Trophoblast cell (in vitro differentiated cells and primary cell): Measurements from ENCODE around the gene ZNF296.
A peak's percentile ranks its signal among the peaks of the same experiment; 100 is the strongest.

ENCODE experiments used
- DNase-seq, 2 donors: peaks; one replicate each; pipeline ENCODE4 v3.0.0-alpha.2; 2016
- H2AFZ ChIP-seq: 2 replicates; pipeline ENCODE4 v1.6.1; 2013; ENCODE audit warnings: low read length, moderate library complexity, mild to moderate bottlenecking; ENCODE audit not compliant: insufficient read depth, poor library complexity
- H2AK5ac ChIP-seq: 2 replicates; pipeline ENCODE4 v1.6.1; 2013; ENCODE audit warnings: mild to moderate bottlenecking, low read length
- H2BK120ac ChIP-seq: 2 replicates; pipeline ENCODE4 v1.6.1; 2013; ENCODE audit warnings: low read length, mild to moderate bottlenecking, moderate library complexity; ENCODE audit not compliant: insufficient read depth, poor library complexity
- H2BK12ac ChIP-seq: 2 replicates; pipeline ENCODE4 v1.6.1; 2013; ENCODE audit warnings: mild to moderate bottlenecking, low read length, moderate library complexity
- H2BK5ac ChIP-seq: 2 replicates; pipeline ENCODE4 v1.6.1; 2013; ENCODE audit warnings: low read length, low read depth, moderate library complexity, mild to moderate bottlenecking; ENCODE audit not compliant: poor library complexity
- H3K14ac ChIP-seq: 2 replicates; pipeline ENCODE4 v1.6.1; 2013; ENCODE audit warnings: mild to moderate bottlenecking, low read length
- H3K18ac ChIP-seq: 2 replicates; pipeline ENCODE4 v1.6.1; 2013; ENCODE audit warnings: mild to moderate bottlenecking, low read length
- H3K23ac ChIP-seq: 2 replicates; pipeline ENCODE4 v1.6.1; 2013; ENCODE audit warnings: low read length
- H3K27ac ChIP-seq: 2 replicates; pipeline ENCODE4 v1.5.1; 2013; ENCODE audit warnings: low read depth, mild to moderate bottlenecking, inconsistent platforms, low read length, moderate library complexity
- H3K27me3 ChIP-seq: 2 replicates; pipeline ENCODE4 v1.6.1; 2013; ENCODE audit warnings: inconsistent platforms, mild to moderate bottlenecking, low read length, moderate library complexity; ENCODE audit not compliant: insufficient read depth
- H3K36me3 ChIP-seq, 2 experiments: 1 replicate in 1 of 2; 2 replicates in 1 of 2; pipeline ENCODE4 v1.6.1; 2013; ENCODE audit warnings: low read length in 2 of 2, mild to moderate bottlenecking in 2 of 2, moderate library complexity in 1 of 2; ENCODE audit not compliant: insufficient read depth in 2 of 2, control insufficient read depth in 1 of 2
- H3K4ac ChIP-seq: 2 replicates; pipeline ENCODE4 v1.6.1; 2013; ENCODE audit warnings: low read depth, mild to moderate bottlenecking, low read length, moderate library complexity
- H3K4me1 ChIP-seq, 2 experiments: 1 replicate in 1 of 2; 2 replicates in 1 of 2; pipeline ENCODE4 v1.6.1; 2013; ENCODE audit warnings: low read length in 2 of 2, mild to moderate bottlenecking in 2 of 2, moderate library complexity in 1 of 2; ENCODE audit not compliant: insufficient read depth in 2 of 2, control insufficient read depth in 1 of 2
- H3K4me2 ChIP-seq: 2 replicates; pipeline ENCODE4 v1.6.1; 2013; ENCODE audit warnings: inconsistent platforms, mild to moderate bottlenecking, low read length, moderate library complexity
- H3K4me3 ChIP-seq: 2 replicates; pipeline ENCODE4 v1.5.1; 2013; ENCODE audit warnings: mild to moderate bottlenecking, low read depth, low read length, inconsistent platforms
- H3K79me1 ChIP-seq: one replicate; pipeline ENCODE4 v1.6.1; 2013; ENCODE audit warnings: low read length
- H3K79me2 ChIP-seq: 2 replicates; pipeline ENCODE4 v1.6.1; 2013; ENCODE audit warnings: low read length, mild to moderate bottlenecking; ENCODE audit not compliant: control insufficient read depth, insufficient read depth, poor library complexity
- H3K9ac ChIP-seq: 2 replicates; pipeline ENCODE4 v1.6.1; 2013; ENCODE audit warnings: mild to moderate bottlenecking, low read length
- H3K9me3 ChIP-seq: 2 replicates; pipeline ENCODE4 v1.6.1; 2013; ENCODE audit warnings: low read depth, mild to moderate bottlenecking, control low read depth, inconsistent platforms, low read length; ENCODE audit not compliant: insufficient read depth
- H4K12ac ChIP-seq: 2 replicates; pipeline ENCODE4 v1.6.1; 2013; ENCODE audit warnings: low read depth, mild to moderate bottlenecking, low read length, moderate library complexity
- H4K8ac ChIP-seq: 2 replicates; pipeline ENCODE4 v1.6.1; 2013; ENCODE audit warnings: low read depth, mild to moderate bottlenecking, low read length, moderate library complexity
- H4K91ac ChIP-seq: one replicate; pipeline ENCODE4 v1.6.1; 2013; ENCODE audit warnings: low read depth, mild to moderate bottlenecking, low read length, moderate library complexity
- WGBS: extraction: QIAGEN DNeasy Blood & Tissue Kit; methylation state at CpG from one replicate; pipeline ENCODE4 v1.1.7; 2013; ENCODE audit warnings: missing lambda C conversion rate; ENCODE audit not compliant: insufficient read length, insufficient coverage; ENCODE audit errors: extremely low coverage; 5-methylcytosine and 5-hydroxymethylcytosine counted together

ZNF296 gene

DNA sequence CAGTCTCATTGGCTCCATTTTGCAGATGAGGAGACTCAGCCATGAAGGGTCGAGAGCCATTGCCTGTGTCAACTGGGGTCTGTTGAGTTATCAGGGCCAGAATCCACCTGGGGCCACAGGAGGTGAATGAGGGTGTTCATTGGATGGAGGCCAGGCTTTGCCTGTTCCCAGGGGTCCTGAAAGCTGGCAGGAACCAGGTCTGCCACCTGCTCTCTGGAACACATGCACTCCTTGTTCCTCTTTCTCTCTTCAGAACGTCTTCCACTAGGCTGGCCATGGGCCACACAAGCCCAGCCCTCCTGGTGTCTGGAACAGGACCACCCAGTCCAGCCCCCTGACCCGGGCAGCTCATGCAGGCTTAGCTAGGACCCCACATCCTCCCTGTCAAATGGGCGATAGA, 37.8 kb upstream of the ZNF296 start:
- H3K9ac ChIP-seq = no peak overlapping the region
- H2BK120ac ChIP-seq = no peak overlapping the region
- no peak for DNase-seq
- no peak overlapping the region for H2AK5ac ChIP-seq
- no peaks in the 10 kb centered on the region for H3K27me3 ChIP-seq
- peaks cover 4 to 16% of the 10 kb centered on the region in 2 experiments for H3K4me1 ChIP-seq
- peaks cover 11% of the 10 kb centered on the region for H3K79me2 ChIP-seq
- no peak overlapping the region for H3K4ac ChIP-seq
- no peaks in the 10 kb centered on the region for H3K9me3 ChIP-seq
- no peak overlapping the region for H3K14ac ChIP-seq
- no peak overlapping the region for H2BK12ac ChIP-seq
- H2BK5ac ChIP-seq = no peak overlapping the region
- no peak overlapping the region for H3K27ac ChIP-seq
- no peak overlapping the region for H4K8ac ChIP-seq
- H3K4me3 ChIP-seq = no peak overlapping the region
- H4K91ac ChIP-seq = no peak overlapping the region
- no CpG with 5 or more reads among the region's 4 CpGs for WGBS
- peaks cover 2 to 3% of the 10 kb centered on the region in 2 experiments for H3K36me3 ChIP-seq
- H2AFZ ChIP-seq = no peak overlapping the region
- H3K4me2 ChIP-seq = no peak overlapping the region
- no peak overlapping the region for H4K12ac ChIP-seq
- H3K79me1 ChIP-seq = no peaks in the 10 kb centered on the region
- H3K18ac ChIP-seq = no peak overlapping the region
- H3K23ac ChIP-seq = no peak overlapping the region

DNA sequence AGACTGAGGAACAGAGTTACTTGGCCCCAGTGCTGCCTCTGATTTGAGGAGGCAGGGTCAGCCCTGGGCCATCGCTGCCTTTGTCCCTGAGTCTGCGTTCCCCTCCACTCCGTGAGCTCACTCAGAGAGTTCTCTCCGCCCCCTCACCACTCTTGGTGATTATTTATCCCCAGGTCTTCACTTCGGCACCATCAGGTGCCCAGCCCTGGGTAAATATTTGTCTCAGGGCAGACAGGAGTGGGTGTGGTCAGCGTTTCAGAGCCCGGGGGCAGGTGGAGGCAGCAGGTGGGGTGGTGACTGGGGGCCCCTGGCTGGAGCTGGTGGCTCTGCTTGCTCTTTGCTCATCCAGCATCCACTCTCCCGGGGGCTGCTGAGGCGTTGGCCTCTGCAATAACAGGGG, 37.4 kb upstream of the ZNF296 start:
- H4K8ac ChIP-seq = no peak overlapping the region
- H2BK5ac ChIP-seq = no peak overlapping the region
- H4K12ac ChIP-seq = no peak overlapping the region
- H3K36me3 ChIP-seq = peaks cover 2 to 3% of the 10 kb centered on the region in 2 experiments
- H3K4me1 ChIP-seq = peaks cover 4 to 16% of the 10 kb centered on the region in 2 experiments
- no CpG with 5 or more reads among the region's 9 CpGs for WGBS
- H2AK5ac ChIP-seq = no peak overlapping the region
- no peak overlapping the region for H4K91ac ChIP-seq
- peaks cover 11% of the 10 kb centered on the region for H3K79me2 ChIP-seq
- no peak overlapping the region for H3K27ac ChIP-seq
- H2BK120ac ChIP-seq = no peak overlapping the region
- no peak overlapping the region for H3K4me3 ChIP-seq
- H3K23ac ChIP-seq = no peak overlapping the region
- no peak for DNase-seq
- no peak overlapping the region for H2AFZ ChIP-seq
- H3K18ac ChIP-seq = no peak overlapping the region
- H3K4me2 ChIP-seq = no peak overlapping the region
- no peak overlapping the region for H3K4ac ChIP-seq
- no peaks in the 10 kb centered on the region for H3K27me3 ChIP-seq
- no peak overlapping the region for H3K14ac ChIP-seq
- no peaks in the 10 kb centered on the region for H3K79me1 ChIP-seq
- H3K9ac ChIP-seq = no peak overlapping the region
- no peaks in the 10 kb centered on the region for H3K9me3 ChIP-seq
- no peak overlapping the region for H2BK12ac ChIP-seq

DNA sequence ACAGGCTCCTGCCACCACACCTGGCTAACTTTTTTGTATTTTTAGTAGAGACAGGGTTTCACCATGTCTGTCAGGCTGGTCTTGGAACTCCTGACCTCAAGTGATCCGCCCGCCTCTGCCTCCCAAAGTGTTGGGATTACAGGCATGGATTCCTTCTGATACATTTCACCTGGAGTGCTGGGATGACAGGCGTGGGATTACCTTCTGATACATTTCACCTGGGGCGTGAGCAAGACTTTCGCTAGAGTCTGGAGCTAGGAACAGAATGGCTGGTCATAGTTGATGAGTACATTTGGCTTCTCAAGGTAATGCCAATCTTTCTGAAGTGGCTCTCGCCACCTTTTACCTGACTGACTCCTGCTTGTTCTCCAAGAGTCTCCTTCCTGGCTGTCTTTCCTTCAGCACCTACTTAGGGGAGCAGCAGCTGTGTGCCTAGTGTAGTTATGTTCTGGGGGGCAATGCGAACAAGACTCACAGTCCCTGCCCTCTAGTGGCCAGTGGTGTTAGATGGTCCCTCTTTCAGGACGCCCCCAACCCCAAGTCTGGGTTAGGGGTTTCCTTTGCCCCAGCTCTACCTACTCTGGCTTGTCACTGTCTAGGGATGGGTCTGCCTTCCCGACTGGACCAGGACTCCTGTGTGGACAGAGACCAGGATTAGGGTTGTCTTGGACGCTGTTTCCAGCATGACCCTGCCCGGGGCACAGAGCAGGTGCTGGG, 36.0 kb upstream of the ZNF296 start:
- Histone ChIP-seq H2BK120ac (no peak overlapping the region), H4K12ac (no peak overlapping the region), H2BK5ac (no peak overlapping the region), H3K18ac (peak overlapping the region; percentile 33), H3K79me1 (no peaks in the 10 kb centered on the region), H3K36me3 (peaks cover 2 to 3% of the 10 kb centered on the region in 2 experiments), H3K27me3 (no peaks in the 10 kb centered on the region), H3K14ac (no peak overlapping the region), H2AK5ac (no peak overlapping the region), H3K4me1 (peaks cover 1 to 11% of the 10 kb centered on the region in 2 experiments), H3K79me2 (peaks cover 11% of the 10 kb centered on the region), H3K4ac (peak overlapping the region; percentile 17), H2AFZ (no peak overlapping the region), H2BK12ac (no peak overlapping the region), H3K9me3 (no peaks in the 10 kb centered on the region), H3K4me3 (no peak overlapping the region), H3K27ac (no peak overlapping the region), H4K8ac (no peak overlapping the region), H3K9ac (no peak overlapping the region), H3K4me2 (no peak overlapping the region), H4K91ac (no peak overlapping the region), H3K23ac (no peak overlapping the region)
- WGBS = no CpG with 5 or more reads among the region's 11 CpGs
- peak; percentile 61 to 65 for DNase-seq

DNA sequence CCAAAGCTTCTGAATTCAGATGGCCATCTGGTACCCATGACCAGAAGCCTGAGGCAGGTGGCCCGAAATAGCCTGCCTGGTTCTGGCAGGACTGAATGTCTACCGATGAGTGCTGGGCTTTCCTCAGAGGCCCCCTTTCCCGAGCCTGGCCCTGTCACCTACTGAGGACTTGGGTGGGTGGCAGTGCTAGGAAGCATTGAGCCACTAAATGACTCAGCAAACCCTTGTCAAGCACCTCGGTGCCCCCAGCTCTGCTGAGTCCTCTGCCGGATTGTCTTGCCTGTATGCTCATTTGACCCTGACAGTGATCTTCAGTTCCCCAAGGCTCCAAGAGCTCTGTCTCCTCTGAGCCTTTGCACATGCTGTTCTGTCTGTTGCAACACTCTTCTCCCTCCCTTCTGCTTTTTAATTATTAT, 34.6 kb upstream of the ZNF296 start:
- Histone ChIP-seq H3K4me1 (peaks cover 0 to 4% of the 10 kb centered on the region in 2 experiments), H3K79me1 (no peaks in the 10 kb centered on the region), H3K36me3 (peaks cover 2 to 3% of the 10 kb centered on the region in 2 experiments), H3K9me3 (no peaks in the 10 kb centered on the region), H4K12ac (no peak overlapping the region), H3K27me3 (no peaks in the 10 kb centered on the region), H3K23ac (no peak overlapping the region), H2BK120ac (no peak overlapping the region), H2BK12ac (no peak overlapping the region), H3K79me2 (peaks cover 11% of the 10 kb centered on the region), H3K4me2 (no peak overlapping the region), H4K8ac (no peak overlapping the region), H2AK5ac (no peak overlapping the region), H2BK5ac (no peak overlapping the region), H3K9ac (no peak overlapping the region), H2AFZ (no peak overlapping the region), H3K4ac (peak overlapping the region; percentile 66), H4K91ac (no peak overlapping the region), H3K4me3 (no peak overlapping the region), H3K27ac (no peak overlapping the region), H3K18ac (no peak overlapping the region), H3K14ac (no peak overlapping the region)
- no peak for DNase-seq
- no CpG with 5 or more reads among the region's 5 CpGs for WGBS
